Fibroblast of the aortic adventitia (primary cell): ENCODE results near the gene LMLN. TPM values are rescaled to one million over a fixed set of nuclear protein-coding genes. Genes with fewer than 3 reads are reported as not detected.
A peak's percentile ranks its signal among the peaks of the same experiment; 100 is the strongest.
"Not testable (repeated sequence)": the region's sequence is repeated elsewhere in the genome, so short reads cannot be mapped to it uniquely, and the experiment has no call there.

Experiments
- DNase-seq: peaks from one replicate; pipeline ENCODE4 v3.0.0-alpha.2; 2010; ENCODE audit warnings: low read depth
- H3K4me3 ChIP-seq: 2 replicates; pipeline ENCODE4 v1.5.1; 2011; ENCODE audit warnings: low read depth, mild to moderate bottlenecking, control low read depth, low read length, moderate library complexity
- CTCF ChIP-seq: IDR thresholded peaks from 2 replicates; pipeline ENCODE4 v1.5.1; 2011; ENCODE audit warnings: mild to moderate bottlenecking, low read length, control low read depth, inconsistent platforms; ENCODE audit not compliant: insufficient read depth
- total RNA-seq: library from RNA; depleted of rRNA; stranded (reverse); fragments of >200 nt; gene quantifications from 2 replicates; pipeline ENCODE4 v1.2.3, GENCODE V29; 2012; ENCODE audit warnings: low replicate concordance

The LMLN gene
- total RNA-seq, 1 donor: 9.2 TPM

DNA sequence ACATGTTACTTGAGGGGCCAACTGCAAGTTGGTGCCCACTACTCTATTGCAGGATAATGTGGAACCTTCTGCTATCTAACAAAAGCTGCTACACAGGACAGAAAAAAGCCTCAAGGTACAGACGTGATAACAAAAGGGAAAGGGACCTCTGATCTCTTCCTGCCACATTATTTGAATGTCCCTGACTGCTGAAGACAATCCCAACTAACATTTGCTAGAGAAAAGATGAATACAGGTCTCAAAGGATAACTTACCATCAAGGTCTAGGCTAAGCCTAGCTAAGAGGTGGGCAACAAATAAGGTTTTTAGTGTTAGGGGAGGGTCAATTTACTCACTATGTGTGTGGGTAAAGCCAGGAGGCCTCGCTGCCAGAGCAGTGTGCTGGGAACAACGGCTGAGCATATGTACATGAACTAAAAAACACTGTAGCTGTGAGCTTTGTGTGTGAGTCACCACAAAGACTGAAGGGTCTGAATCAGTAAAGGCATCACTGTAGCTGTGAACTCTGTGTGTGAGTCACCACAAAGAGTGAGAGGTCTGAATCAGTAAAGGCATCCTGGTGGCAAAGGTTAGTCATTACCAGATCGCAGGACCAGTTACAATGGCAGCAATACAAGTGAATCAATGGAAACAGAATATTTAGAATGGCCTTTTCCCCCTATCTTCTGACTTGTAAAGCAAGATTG lies 111.7 kb downstream of the LMLN start:
- DNase-seq: peak; percentile 99
- no peak overlapping the region for H3K4me3 ChIP-seq
- peak; percentile 51 for TF ChIP-seq CTCF

DNA sequence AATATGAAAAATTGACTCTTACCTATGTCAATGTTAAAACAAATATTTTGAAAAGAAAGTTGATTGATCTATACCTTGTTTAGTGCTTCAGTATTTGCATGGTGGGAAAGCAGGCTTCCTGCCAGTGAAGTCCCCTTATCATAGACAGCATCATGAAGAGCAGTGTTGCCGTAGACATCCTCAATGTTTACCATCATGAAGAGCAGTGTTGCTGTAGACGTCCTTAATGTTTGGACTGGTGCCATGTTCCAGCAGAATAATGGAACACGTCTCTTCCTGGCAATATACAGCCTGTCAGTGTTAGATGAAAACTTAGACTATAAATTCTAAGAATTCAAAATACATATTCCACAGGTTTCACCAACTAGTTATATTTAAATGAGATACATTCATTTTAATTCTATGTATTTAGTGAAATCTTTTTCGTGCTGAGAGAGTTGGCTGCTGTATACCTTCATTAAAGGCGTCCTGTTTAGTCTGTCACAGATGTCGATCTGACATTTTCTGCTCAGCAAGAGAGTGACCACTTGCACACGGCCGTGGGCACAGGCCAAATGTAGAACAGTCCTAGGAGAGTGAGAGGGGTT lies 116.8 kb downstream of the LMLN start:
- no peak overlapping the region for H3K4me3 ChIP-seq
- TF ChIP-seq CTCF: no peak
- no peak for DNase-seq

GRCh38 chr3:198079771-198080520 lies 119.9 kb downstream of the LMLN start:
- peak; percentile 0 for TF ChIP-seq CTCF
- DNase-seq: no peak
- H3K4me3 ChIP-seq: peak overlapping the region; percentile 50

- H3K4me3 ChIP-seq: peak overlapping the region; percentile 50
- TF ChIP-seq CTCF: peak; percentile 43
- peak; percentile 46 for DNase-seq
Observed at GRCh38 chr3:198080521-198081384, 120.7 kb downstream of the LMLN start.

GRCh38 chr3:198081421-198081844 lies 121.4 kb downstream of the LMLN start:
- no peak for TF ChIP-seq CTCF
- no peak overlapping the region for H3K4me3 ChIP-seq
- DNase-seq: no peak

DNA sequence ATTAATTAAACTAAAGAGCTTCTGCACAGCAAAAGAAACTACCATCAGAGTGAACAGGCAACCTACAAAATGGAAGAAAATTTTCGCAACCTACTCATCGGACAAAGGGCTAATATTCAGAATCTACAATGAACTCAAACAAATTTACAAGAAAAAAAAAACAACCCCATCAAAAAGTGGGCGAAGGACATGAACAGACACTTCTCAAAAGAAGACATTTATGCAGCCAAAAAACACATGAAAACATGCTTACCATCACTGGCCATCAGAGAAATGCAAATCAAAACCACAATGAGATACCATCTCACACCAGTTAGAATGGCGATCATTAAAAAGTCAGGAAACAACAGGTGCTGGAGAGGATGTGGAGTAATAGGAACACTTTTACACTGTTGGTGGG lies 122.2 kb downstream of the LMLN start:
- not testable (repeated sequence) for H3K4me3 ChIP-seq, DNase-seq
